HepG2 (cell line): ENCODE measurements around the gene TSKU. TPM values are rescaled to one million over a fixed set of nuclear protein-coding genes. Genes with fewer than 3 reads are reported as not detected.

Source experiments
- DR1 ChIP-seq: sonication (generic); formaldehyde crosslinking; IDR thresholded peaks from 2 replicates; pipeline ENCODE4 v1.8.0; 2021; ENCODE audit warnings: mild to moderate bottlenecking, missing genetic modification reagents, inconsistent platforms
- JDP2 ChIP-seq: sonication (generic); formaldehyde crosslinking; IDR thresholded peaks from 2 replicates; pipeline ENCODE4 v1.8.1; 2022; ENCODE audit warnings: missing genetic modification reagents, borderline replicate concordance
- MAFK ChIP-seq, 2 experiments: IDR thresholded peaks in 1 of 2; conservative IDR thresholded peaks in 1 of 2; 2 replicates each; pipeline ENCODE4 v1.6.1; 2011; ENCODE audit warnings: improper control_type of control experiment in 2 of 2, low read length in 2 of 2
- NCOR1 ChIP-seq: fragments of 200-600 bp; sonication (generic); IDR thresholded peaks from 2 replicates; pipeline ENCODE4 v1.7.0; 2017; ENCODE audit warnings: antibody characterized with exemption, low read length, borderline replicate concordance
- PTBP1 ChIP-seq: fragments of 200-400 bp; formaldehyde crosslinking; IDR thresholded peaks from 2 replicates; pipeline ENCODE4 v1.6.1; 2018; ENCODE audit warnings: low read length, low read depth; ENCODE audit not compliant: poor library complexity, severe bottlenecking
- REPIN1 ChIP-seq: sonication (generic); formaldehyde crosslinking; IDR thresholded peaks from 2 replicates; pipeline ENCODE4 v1.8.0; 2022; ENCODE audit warnings: missing genetic modification reagents, low read depth, mild to moderate bottlenecking, borderline replicate concordance
- SMC3 ChIP-seq: IDR thresholded peaks from 2 replicates; pipeline ENCODE4 v1.6.1; 2011; ENCODE audit warnings: low read length, improper control_type of control experiment
- SRSF4 ChIP-seq: fragments of 200-400 bp; formaldehyde crosslinking; IDR thresholded peaks from one replicate; pipeline ENCODE4 v1.6.1; 2018; ENCODE audit warnings: mild to moderate bottlenecking, low read depth, low read length, moderate library complexity; ENCODE audit not compliant: poor library complexity, severe bottlenecking
- TOE1 ChIP-seq: sonication (generic); formaldehyde crosslinking; IDR thresholded peaks from 2 replicates; pipeline ENCODE4 v1.4.0; 2020; ENCODE audit warnings: mild to moderate bottlenecking, missing genetic modification reagents
- XBP1 ChIP-seq: sonication (generic); formaldehyde crosslinking; IDR thresholded peaks from 2 replicates; pipeline ENCODE4 v1.5.0; 2020; ENCODE audit warnings: missing genetic modification reagents
- ZNF720 ChIP-seq: sonication (generic); formaldehyde crosslinking; IDR thresholded peaks from 2 replicates; pipeline ENCODE4 v1.4.0; 2020; ENCODE audit warnings: missing genetic modification reagents
- ZNF850 ChIP-seq: sonication (generic); formaldehyde crosslinking; conservative IDR thresholded peaks from 2 replicates; pipeline ENCODE4 v1.9.0; 2021; ENCODE audit warnings: mild to moderate bottlenecking, missing genetic modification reagents
- ZSCAN29 ChIP-seq: sonication (generic); formaldehyde crosslinking; conservative IDR thresholded peaks from 2 replicates; pipeline ENCODE4 v1.4.0; 2020; ENCODE audit warnings: mild to moderate bottlenecking, missing genetic modification reagents
- polyA plus RNA-seq, 8 experiments: library from polyadenylated mRNA; depleted of rRNA in 3 of 8; stranded (reverse) in 7 of 8; unstranded in 1 of 8; fragments of >200 nt; fragmentation: Illumina TruSeq in 4 of 8; extraction: Trizol in 4 of 8; gene quantifications; 2 replicates each; pipeline versions ENCODE4 v1.2.1 to v1.2.3, GENCODE V29; 2011 to 2016; ENCODE audit warnings: low read depth in 4 of 8, missing spikeins in 1 of 8, mixed read lengths in 1 of 8; ENCODE audit not compliant: insufficient read depth in 1 of 8
- total RNA-seq, 5 experiments: library from RNA; depleted of rRNA; stranded (reverse); fragments of >200 nt; fragmentation: Illumina TruSeq; extraction: Trizol; gene quantifications; 2 replicates each; pipeline ENCODE4 v1.2.3, GENCODE V29; 2016; ENCODE audit warnings: low read depth in 1 of 5
- TF ChIP-seq, protein P1 (sequence below): IDR thresholded peaks from 2 replicates; pipeline ENCODE4 v1.6.1; 2016; ENCODE audit warnings: low read depth, missing genetic modification reagents, missing compliant biosample characterization
- TF ChIP-seq, protein P2 (sequence below): sonication (generic); formaldehyde crosslinking; IDR thresholded peaks from 2 replicates; pipeline ENCODE4 v1.4.0; 2020; ENCODE audit warnings: low read depth, mild to moderate bottlenecking, missing genetic modification reagents
- TF ChIP-seq, protein P3 (sequence below): sonication (generic); formaldehyde crosslinking; IDR thresholded peaks from 2 replicates; pipeline ENCODE4 v1.8.1; 2023; ENCODE audit warnings: missing genetic modification reagents, inconsistent platforms, borderline replicate concordance
- TF ChIP-seq, protein P4 (sequence below): sonication (generic); formaldehyde crosslinking; IDR thresholded peaks from 2 replicates; pipeline ENCODE4 v1.9.0; 2021; ENCODE audit warnings: missing genetic modification reagents, mild to moderate bottlenecking, borderline replicate concordance
- TF ChIP-seq, protein P5 (sequence below): sonication (generic); formaldehyde crosslinking; IDR thresholded peaks from 2 replicates; pipeline ENCODE4 v1.8.0; 2022; ENCODE audit warnings: missing genetic modification reagents, mild to moderate bottlenecking, borderline replicate concordance

Gene TSKU
- total and polyA plus RNA-seq, 2 of the 13 experiments (the other 11 are each of a cell fraction or from before 2014, with no cell fraction given): 20.3 to 21.4 TPM

DNA sequence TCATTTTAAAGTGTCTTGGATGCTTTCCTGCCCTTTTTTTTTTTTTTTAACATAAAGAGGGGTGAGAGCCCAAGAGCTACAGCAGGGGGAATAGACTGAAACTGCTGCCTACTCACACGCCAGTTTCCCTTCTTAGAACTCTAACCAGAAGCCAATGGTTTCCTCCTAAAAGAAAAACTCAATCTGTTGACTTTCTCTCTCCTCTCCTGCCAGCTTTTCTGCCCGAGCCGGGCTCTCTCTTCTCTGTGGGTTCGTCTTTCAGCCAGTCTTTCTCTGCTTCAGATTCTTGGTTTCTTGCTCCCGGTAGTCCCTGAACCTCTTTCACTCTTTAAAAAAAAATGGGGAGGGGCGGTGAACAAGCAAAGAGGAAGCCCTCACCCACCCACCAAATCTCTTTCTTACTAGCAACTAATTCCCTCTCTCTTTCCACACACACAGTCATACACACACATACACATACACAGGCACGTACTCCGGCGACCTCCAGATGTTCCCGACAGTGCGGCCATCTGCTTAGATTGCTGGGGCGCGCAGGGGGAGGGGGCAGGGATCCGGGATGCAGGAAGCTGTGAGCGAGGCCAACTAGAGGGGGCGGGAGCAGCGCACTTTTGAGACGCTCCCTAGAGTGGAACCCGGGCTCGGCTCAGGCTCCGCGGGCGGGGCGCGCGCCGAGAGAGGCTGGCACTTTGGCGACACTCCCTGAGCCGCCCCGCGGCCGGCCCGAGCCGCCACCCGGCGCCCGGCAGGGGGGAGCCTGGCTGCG, 444 bp upstream of the TSKU start (continued):
- TF ChIP-seq, protein P1, sequence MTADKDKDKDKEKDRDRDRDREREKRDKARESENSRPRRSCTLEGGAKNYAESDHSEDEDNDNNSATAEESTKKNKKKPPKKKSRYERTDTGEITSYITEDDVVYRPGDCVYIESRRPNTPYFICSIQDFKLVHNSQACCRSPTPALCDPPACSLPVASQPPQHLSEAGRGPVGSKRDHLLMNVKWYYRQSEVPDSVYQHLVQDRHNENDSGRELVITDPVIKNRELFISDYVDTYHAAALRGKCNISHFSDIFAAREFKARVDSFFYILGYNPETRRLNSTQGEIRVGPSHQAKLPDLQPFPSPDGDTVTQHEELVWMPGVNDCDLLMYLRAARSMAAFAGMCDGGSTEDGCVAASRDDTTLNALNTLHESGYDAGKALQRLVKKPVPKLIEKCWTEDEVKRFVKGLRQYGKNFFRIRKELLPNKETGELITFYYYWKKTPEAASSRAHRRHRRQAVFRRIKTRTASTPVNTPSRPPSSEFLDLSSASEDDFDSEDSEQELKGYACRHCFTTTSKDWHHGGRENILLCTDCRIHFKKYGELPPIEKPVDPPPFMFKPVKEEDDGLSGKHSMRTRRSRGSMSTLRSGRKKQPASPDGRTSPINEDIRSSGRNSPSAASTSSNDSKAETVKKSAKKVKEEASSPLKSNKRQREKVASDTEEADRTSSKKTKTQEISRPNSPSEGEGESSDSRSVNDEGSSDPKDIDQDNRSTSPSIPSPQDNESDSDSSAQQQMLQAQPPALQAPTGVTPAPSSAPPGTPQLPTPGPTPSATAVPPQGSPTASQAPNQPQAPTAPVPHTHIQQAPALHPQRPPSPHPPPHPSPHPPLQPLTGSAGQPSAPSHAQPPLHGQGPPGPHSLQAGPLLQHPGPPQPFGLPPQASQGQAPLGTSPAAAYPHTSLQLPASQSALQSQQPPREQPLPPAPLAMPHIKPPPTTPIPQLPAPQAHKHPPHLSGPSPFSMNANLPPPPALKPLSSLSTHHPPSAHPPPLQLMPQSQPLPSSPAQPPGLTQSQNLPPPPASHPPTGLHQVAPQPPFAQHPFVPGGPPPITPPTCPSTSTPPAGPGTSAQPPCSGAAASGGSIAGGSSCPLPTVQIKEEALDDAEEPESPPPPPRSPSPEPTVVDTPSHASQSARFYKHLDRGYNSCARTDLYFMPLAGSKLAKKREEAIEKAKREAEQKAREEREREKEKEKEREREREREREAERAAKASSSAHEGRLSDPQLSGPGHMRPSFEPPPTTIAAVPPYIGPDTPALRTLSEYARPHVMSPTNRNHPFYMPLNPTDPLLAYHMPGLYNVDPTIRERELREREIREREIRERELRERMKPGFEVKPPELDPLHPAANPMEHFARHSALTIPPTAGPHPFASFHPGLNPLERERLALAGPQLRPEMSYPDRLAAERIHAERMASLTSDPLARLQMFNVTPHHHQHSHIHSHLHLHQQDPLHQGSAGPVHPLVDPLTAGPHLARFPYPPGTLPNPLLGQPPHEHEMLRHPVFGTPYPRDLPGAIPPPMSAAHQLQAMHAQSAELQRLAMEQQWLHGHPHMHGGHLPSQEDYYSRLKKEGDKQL (CRISPR knock-in tag): no peak
- TF ChIP-seq XBP1 (CRISPR knock-in tag): no peak
- no peak for TF ChIP-seq MAFK (conservative IDR thresholded peaks at IDR 0.05 in 1 of 2, IDR thresholded peaks at IDR 0.05 in 1 of 2; ENCODE audit: low read length in 2 of 2)
- TF ChIP-seq, protein P2, sequence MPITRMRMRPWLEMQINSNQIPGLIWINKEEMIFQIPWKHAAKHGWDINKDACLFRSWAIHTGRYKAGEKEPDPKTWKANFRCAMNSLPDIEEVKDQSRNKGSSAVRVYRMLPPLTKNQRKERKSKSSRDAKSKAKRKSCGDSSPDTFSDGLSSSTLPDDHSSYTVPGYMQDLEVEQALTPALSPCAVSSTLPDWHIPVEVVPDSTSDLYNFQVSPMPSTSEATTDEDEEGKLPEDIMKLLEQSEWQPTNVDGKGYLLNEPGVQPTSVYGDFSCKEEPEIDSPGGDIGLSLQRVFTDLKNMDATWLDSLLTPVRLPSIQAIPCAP: no peak
- TF ChIP-seq, protein P3, sequence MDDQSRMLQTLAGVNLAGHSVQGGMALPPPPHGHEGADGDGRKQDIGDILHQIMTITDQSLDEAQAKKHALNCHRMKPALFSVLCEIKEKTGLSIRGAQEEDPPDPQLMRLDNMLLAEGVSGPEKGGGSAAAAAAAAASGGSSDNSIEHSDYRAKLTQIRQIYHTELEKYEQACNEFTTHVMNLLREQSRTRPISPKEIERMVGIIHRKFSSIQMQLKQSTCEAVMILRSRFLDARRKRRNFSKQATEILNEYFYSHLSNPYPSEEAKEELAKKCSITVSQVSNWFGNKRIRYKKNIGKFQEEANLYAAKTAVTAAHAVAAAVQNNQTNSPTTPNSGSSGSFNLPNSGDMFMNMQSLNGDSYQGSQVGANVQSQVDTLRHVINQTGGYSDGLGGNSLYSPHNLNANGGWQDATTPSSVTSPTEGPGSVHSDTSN: no peak
- TF ChIP-seq PTBP1: no peak
- no peak for TF ChIP-seq JDP2 (CRISPR knock-in tag)
- TF ChIP-seq SMC3: no peak
- TF ChIP-seq ZNF720 (CRISPR knock-in tag): no peak
- TF ChIP-seq, protein P4, sequence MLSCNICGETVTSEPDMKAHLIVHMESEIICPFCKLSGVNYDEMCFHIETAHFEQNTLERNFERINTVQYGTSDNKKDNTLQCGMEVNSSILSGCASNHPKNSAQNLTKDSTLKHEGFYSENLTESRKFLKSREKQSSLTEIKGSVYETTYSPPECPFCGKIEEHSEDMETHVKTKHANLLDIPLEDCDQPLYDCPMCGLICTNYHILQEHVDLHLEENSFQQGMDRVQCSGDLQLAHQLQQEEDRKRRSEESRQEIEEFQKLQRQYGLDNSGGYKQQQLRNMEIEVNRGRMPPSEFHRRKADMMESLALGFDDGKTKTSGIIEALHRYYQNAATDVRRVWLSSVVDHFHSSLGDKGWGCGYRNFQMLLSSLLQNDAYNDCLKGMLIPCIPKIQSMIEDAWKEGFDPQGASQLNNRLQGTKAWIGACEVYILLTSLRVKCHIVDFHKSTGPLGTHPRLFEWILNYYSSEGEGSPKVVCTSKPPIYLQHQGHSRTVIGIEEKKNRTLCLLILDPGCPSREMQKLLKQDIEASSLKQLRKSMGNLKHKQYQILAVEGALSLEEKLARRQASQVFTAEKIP (CRISPR knock-in tag): no peak
- no peak; the same call in 1 of the 2 replicates for TF ChIP-seq NCOR1
- no peak for TF ChIP-seq SRSF4
- no peak for TF ChIP-seq DR1 (CRISPR knock-in tag)
- TF ChIP-seq ZSCAN29 (CRISPR knock-in tag): no peak
- TF ChIP-seq, protein P5, sequence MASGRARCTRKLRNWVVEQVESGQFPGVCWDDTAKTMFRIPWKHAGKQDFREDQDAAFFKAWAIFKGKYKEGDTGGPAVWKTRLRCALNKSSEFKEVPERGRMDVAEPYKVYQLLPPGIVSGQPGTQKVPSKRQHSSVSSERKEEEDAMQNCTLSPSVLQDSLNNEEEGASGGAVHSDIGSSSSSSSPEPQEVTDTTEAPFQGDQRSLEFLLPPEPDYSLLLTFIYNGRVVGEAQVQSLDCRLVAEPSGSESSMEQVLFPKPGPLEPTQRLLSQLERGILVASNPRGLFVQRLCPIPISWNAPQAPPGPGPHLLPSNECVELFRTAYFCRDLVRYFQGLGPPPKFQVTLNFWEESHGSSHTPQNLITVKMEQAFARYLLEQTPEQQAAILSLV (CRISPR knock-in tag): no peak
- TF ChIP-seq REPIN1 (CRISPR knock-in tag): 0 out of 2 replicates have a peak, but pooled peaks have one; percentile 18
- TF ChIP-seq ZNF850 (CRISPR knock-in tag): no peak
- no peak for TF ChIP-seq TOE1 (CRISPR knock-in tag)
